Stimulated activated CD4-positive, alpha-beta T cell treated with anti-CD3 and anti-CD28 coated beads, Interleukin-4, amount 100 ng/mL, for 4 hours (primary cell): Measurements from ENCODE around the gene GABRG3.

Source experiments
- DNase-seq, 2 experiments: peaks; one replicate each; pipeline ENCODE4 v3.0.0-alpha.2; 2020

GABRG3 gene

DNA sequence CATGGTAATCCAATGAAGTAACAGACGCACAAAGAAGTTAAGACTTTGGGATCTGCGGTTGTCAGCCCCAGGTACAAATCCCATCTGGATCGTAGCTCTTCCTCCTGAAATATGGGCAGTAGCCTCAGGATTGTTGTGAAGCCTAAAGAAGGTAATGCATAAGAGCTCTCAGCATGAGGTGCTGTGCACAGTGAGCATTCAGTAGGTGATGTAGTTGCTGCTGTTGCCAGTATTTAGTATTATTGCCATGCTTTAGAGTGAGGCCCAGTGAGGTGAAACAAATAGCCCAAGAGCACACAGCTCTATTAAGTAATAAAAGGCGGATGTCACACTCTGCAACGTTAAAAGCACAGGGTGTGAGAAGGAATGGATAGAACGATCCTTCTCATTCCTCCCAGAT, 225.7 kb downstream of the GABRG3 start:
- no peak for DNase-seq

DNA sequence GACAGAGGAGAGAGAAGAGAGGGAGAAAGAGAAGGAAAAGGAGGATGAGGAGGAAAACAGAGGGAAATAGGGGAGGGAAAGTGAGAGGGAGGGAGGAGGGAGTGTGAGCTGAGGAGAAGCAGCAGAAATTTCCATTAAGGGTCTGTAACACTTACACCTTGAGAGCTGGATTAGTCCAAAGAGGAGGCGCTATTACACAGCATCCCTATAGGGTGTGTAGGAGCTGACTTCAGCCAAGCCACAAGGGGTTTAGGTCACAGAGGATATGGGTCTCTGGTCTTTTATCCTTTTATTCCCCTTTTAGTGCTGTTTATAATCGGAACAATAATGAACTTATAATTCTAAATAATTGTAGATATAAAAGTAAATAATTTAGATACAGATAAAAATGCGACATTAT, 230.4 kb downstream of the GABRG3 start:
- DNase-seq = no peak

DNA sequence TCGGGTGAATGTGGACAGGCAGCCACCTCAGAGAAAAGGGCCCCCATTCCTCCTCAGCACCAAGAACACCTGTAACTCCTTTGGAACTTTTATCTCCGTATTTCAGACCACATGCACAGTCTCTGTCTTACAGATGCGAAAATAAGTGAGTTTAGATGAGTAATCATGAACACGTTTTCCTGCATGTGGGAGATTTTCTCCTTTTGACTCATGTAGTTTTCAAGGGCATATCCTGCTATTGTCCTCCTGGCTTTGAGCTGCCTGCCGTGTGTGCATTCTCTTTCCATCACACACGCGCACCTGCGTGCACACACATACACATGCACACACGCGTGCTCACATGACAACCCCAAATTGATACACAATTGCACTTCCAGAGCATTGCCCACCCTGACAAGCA, 239.2 kb downstream of the GABRG3 start:
- no peak for DNase-seq

DNA sequence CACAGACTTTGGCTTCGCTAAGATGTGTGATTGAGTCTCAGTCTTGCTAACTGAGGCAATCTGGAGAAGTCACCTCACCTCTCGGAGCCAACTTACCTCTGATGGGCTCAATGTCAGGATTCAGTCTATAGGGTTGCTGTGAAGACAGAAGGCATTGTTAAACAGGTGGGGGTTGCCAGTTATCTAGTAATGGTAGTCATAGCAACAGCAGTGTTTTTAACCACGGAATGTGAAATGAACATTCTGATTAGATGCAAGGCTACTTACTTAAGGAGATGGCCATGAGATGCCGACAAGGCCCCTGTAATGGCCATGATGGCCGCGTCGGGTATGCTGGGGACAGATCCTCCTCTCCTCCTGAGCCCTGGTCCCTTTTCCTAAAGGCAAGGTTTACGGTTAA, 243.1 kb downstream of the GABRG3 start:
- no peak for DNase-seq

DNA sequence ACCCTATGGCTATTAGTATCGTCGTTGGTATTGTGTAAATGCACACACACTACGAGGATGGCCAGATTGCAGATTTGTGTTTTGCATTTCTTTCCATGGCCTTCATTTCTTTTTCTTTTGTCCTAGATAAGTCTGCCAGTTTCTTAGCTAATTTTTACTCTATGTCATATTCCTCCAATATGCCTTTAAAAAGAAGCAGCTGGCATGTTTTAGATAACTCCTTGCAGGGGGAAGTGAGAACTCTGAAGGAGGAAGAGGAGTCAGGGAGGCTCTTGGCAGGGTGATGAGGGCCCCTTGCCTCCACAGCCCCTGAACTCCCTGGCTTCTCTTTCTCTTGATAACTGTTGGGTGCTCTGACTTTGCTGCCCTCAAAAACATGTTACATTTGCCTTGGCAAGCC, 244.0 kb downstream of the GABRG3 start:
- no peak for DNase-seq

DNA sequence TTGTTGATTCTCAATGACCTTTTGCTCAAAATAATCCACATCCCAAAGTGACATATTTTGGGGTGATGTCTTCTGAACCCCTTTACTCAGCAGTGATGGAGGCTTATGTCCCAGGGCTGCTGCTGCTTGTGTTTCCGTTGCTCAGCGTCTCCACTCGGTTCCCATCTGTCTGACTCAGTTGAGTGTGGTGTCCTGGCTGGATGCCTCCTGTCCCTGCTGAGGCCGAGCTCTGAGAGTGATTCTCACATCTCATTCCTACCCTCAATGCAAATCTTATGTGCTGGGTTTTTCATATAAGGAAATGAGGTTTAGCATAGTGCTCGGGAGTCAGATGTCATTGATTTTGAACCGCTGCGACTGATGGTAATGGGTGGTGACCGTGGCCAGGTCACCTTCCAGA, 247.4 kb downstream of the GABRG3 start:
- DNase-seq = no peak

DNA sequence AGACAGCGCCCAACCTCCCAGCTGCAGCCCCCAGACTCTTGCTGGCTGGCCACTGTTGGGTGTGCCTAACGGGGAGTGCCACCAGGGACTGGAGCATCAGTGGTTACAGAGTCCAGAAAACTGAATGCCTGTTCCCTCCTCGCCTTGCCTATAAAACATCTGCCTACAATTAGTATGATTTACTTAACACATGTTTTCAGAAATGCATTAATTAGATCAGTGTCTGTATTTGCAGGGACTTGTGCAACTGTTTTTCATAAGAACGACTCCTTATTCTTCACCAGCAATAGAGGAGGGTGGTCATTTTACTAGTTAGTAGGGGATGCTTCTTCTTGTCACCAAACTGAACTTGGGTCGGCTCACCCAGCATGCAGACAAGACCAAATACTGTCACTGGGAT, 248.7 kb downstream of the GABRG3 start:
- DNase-seq = no peak

DNA sequence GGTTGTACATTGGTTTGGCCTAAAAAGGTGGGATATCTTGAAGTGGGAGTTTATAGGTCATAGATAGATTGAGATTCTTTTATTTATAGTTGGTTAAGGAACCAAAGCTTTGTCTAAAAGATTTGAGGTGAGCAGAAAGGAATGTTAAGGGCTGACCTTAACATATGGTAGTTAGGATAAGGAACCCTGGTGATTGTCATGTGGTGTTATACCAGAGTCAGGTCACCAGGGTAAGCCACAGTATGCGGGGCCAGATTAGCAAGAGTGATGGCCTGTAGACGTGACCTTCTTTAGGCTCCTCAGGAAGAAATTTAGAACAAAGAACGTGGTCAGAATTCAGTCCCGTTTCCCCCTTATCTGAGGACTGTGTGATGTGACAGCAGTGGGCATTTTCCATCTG, 249.2 kb downstream of the GABRG3 start:
- DNase-seq = no peak

DNA sequence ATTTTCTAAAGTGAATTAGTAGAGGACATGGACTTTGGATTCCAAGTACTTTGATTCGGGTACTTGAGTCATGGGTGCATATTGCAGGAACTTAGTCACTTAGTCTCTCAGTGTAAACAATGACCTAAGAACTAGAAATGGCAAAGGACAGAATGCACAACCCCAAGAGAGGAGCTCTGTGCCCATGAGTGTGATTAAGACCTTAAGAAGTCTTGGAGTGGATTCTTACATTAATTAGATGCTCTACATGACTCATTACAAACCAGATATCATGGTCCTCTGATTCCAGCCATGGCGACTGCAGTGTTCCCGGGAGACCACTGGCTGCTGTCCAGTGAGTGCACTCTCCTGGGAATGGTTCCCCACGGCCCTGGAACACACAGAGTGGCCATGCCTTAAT, 251.5 kb downstream of the GABRG3 start:
- no peak for DNase-seq

DNA sequence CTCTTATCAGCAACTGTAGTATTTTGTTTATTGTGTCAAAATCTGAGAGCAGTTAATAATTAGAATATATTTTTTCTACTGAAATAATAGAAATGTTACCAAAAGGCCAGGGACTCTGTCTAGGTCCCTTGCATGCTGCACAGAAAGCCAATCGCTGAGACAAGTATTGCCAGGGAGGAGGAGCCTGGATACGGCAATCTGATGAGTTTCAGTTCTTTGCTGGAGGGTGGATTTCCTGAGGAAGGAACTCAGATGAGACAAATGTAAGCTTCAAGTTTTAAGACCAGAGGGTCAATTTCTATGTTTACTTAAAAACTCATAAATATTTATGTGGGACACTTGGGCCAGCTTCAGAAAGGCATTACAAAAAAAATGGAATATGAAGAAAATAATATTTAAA, 252.2 kb downstream of the GABRG3 start:
- no peak for DNase-seq

DNA sequence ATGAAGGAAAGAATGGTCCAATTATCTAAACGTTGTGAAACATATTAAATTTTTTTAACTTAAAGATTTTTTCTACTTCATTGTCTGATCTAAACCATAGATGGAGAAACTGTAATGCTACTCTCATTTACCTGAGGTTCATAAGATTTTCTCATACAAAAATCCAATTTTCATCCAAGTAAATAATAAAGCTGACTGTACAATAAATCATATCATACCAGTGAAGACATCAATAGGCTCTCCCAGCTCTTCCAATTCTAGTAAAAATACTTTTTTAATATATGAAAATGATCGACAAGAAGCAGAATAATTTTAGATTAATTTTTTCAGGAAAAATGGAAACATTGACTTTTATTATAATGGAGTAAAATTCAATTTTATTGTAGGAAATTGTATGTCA, 260.8 kb downstream of the GABRG3 start:
- no peak for DNase-seq

DNA sequence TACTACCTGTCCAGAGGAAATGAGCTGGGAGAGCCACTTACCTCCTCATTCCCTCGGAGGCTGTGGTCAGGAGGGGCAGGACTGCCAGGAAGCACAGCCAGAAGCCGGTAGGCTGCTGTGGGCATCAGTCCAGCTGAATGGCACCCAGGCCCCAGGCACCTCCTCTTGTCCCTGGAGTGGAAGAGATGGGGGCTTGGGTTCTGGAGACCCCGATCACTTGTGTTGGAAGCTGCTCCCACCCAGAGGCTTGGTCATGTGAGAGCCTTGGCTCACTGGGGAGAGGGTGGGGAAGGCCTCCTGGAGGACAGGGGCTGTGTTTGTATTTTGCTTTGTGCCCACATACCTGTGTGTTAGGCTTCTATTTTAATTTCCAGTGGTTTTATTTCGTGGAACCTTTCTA, 261.9 kb downstream of the GABRG3 start:
- DNase-seq = no peak

DNA sequence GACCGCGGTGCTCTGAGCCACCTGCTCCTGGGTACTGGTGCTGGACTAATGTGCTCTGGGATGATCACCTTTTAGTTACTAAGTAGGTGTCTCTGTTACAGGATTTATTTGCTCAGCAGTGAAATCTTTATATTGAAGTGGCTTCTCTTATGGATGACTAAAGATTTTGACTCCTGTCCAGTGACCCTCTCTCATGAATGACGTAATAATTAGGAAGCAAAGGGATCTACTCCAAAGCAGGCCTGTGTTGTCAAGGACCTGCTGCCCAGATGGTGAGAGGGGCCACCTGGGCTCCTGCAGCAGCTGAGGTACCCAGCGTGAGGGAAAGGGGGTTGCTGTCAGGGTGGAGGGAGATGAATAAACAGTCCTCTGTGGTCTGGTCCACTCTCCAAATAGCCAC, 263.6 kb downstream of the GABRG3 start:
- DNase-seq = no peak

DNA sequence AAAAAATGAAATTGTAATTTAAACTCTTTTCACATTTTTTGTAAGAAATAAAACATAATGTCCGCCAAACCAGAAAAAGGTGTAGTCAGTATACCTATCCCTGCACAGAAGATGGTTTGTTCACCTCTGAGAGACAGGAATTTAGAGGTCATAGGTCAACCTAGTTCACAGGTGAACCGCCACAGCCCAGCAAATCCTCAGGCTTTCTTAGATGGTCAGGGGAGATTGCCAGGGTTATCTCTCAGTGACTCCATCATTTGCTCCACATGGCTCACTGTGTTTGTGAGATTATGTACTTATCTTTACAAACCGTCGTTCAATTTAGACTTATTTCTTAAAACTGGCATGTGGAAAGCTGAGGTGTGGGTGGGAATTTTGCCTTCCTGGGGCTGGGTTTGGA, 264.2 kb downstream of the GABRG3 start:
- DNase-seq = no peak

DNA sequence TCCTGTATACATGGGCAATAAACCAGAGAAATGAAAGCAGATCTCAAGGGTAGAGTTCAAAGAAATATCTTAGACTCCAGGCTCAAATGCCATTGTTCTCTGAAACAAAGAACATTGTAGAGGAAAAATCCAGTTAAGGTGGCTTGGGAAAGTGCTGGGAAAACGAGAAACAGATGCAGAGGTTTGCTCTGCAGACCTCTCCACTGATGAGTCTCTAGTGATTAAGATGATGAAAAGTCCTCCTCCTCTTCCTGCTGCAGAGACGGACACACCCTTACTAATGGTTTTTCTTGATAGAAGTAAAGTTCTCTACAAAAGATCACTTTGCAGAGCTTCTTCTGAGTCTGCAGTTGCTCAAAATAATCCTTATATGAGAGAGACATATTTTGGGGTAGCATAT, 264.7 kb downstream of the GABRG3 start:
- no peak for DNase-seq

DNA sequence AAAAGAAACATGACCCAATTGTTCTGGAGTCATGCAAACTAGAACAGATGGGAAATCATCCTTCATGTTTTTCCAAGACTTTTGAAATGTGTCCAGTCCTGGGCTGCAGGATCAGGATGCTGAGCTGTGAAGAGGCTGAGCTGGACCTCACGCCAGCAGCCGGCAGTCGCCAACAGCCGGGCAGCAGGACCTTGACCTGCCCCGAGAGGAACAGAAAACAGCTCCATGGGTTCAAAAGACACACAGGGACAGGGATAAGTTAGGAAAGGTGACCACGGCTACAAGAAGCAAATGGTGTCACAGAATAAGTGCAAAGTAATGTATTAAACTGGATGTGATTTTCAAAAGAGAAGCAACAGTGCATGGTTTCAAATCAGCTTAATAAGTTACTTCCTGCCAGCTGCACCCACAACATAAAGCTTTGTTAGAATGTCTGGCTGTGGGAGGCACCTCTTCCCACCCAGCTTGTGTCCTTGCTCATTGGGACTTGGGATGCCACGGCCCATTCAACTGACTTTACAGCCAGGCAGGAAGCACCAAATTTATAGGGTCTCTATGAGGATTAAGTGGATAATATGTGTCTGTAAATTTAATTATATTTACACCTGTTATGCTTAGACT, 266.4 kb downstream of the GABRG3 start:
- DNase-seq = no peak

DNA sequence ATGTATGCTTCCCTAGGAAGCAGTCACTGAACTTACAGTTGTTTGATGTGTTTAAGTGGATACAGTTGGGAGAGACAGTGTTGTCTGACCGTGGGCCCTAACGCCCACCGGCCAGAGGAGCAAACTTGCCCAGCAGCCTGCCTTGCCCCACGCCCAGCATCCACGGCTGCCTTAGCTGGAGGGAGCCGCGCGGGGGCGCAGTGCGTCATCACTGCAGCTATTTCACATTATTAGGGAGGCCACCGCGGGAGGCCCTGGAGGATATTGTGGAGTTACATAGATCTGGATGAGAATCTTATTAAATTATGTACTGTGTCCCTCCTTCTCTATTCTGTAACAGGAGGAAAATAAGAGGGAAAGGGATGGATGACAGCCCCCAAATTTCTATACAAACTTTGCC, 267.2 kb downstream of the GABRG3 start:
- no peak for DNase-seq

DNA sequence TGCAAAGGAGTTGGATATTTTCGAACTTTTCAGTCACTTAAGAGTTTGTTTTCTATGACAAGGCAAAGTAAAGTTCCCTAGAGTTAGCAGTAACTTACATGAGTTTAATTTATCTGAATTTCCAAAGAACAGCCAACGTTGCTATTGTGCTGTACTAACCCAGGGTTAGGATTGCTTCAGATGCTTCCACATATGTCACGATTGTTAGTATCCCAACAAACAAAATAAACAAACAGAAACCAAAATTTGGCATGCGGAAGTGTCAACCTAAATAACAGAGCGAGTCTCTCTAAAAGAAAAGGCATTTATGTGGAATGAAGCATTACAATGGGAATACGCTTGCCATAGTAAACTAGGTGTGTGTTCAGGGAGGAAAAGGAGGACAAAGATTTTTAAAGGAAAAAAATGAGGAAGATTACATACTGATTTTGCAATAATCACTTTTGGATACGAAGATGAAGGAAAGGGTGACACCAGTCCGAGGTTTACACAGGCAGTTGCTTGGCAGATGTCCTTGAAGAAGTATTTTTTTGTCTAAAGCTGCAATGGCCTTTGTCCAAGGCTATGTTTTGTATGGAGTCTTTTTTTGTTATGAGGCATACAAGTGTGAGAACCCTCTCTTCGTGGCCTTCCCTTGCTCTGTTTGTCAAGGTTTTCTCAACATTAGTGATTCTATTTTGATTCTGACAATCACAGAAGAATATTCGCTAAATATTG, 267.9 kb downstream of the GABRG3 start:
- no peak for DNase-seq

DNA sequence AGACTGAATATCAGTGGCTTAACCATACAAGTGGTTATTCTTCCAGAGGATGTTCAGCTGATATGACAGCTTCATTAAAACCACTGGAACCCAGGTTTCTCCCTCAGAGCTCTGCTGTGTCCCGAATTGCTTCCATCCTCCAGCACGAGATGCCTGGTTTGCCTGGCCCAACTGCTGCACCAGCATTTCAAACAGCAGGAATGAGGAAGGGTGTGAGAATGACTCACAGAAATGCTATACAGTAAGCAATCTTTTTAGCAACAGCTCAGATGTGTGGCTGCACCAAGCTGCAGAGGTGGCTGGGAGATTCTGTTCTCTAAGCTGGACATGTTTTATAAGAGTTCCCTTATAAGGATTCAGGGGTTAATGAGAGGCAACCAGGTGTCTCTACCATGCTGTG, 271.0 kb downstream of the GABRG3 start:
- DNase-seq = no peak

DNA sequence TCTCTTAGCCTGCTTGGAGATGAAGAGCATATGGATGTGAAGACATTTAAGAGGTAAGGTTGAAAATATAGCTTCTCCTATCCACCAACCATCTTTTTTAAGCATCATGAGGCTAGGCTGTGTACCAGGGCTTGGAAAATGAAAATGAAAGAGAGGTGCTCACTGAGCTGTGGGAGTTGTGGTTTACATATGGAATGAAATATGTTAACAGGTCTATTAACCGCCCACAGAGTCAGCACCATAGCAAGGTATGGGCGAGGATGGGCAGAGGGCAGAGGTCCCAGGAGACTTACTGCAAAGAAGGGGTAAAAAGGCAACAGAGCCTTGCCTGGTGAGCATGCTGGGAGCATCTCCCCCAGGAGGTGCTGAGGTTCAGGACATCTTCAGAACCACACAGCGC, 273.1 kb downstream of the GABRG3 start:
- no peak for DNase-seq

DNA sequence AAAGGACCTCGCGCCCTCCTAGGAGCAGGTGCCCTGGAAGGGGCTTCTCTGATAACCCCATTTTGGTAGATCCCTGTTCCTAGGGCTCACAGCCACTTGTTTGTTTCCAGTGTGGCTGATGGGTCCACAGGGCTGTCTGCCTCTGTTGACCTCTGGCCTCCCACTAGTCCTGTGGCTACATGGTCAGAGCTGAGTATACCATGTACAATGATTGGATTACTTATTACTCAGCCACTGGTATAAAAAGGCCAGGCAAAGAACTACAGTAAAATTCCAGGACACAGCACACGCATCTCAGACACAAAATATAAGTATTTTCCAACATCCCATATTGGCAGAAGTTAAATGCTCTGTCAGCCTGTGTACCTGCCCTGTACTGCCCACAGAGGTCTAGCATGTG, 277.3 kb downstream of the GABRG3 start:
- DNase-seq = no peak

DNA sequence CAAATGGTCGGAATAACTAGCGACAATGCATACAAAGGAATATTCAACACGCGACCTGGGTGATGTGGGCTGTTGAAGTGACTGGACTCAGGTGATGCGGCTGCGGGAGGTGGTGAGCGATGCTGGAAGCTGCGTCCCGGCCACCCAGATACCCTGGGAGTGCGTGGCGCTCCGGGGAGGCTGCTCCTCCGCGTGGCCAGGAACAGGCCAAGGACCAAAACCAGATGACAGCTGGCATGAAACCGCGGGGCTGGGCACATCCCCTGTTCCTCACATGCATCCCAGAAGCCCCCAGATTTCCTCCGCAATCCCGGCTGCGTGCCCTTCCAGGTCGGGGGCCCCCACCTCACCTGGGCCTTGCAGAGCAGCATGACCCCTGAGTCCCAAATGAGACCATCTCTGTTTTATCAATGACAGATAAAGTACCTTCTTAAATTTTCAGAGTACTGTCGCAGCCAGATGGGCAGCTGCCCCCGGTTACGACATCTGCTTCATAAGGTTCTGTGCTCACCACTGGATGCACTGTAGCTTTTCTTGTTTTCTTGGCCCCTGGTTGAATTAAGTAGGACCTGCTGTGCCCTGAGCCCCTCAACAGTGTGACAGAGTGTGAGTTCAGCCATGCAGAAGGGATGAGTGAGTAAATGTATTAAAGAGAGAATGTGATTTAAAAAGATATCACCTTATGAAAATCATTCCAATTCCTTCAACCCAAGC, 278.2 kb downstream of the GABRG3 start:
- no peak for DNase-seq

DNA sequence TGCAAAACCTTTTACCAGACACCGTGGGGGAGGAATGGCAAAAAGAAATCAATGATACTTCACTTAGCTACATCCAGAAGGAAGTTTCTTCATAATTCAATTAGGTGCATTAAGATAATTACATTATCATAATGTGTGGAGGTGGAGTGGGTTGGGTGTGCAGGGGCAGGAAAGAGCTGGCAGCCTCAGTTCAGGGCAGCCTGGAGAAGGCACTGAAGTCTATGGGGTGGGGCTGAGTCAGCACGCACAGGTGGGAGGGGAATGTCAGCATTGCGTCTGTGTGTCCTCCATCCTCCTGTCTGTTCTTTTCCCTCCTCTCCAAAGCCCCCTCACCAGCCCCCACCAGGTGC, 278.8 kb downstream of the GABRG3 start:
- DNase-seq = no peak

DNA sequence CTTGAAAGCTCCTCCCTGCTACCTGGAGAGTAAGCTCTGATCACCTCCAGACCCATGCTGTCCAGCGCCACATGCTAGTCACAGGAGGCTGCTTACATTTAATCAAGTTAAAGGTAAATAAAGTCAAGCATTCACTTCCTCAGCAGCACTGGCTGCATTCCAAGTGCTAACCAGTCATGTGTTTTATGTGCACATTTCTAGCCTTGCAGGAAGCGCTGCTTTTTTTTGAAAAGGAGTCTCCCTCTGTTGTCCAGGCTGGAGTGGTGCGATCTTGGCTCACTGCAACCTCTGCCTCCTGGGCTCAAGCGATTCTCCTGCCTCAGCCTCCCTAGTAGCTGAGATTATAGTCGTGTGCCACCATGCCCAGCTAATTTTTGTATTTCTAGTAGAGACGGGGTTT, 279.2 kb downstream of the GABRG3 start:
- DNase-seq = no peak

DNA sequence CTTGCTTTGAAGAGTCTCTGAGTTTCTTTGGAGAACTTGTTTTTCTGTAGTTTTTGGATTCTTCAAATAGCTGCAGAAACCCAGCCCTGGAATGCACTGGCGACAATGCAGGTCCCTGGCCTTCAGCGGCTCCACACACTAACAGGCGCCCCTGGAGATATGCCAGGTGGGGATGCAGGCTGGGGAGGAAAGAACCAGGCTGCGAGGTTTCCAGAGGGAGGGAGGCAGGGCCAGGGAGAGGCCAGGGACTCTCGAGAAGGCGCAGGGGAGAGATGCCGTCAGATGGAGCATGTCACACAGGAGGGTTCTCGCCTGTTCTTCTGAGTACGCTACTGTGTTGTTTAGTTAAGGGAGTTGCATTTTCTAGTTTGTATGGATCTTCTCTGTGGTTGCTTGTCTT, 283.1 kb downstream of the GABRG3 start:
- DNase-seq = no peak
